Thoracic aorta (tissue), 2 donors: Measurements from ENCODE around the gene PABPC1L. TPM values are rescaled to one million over a fixed set of nuclear protein-coding genes. Genes with fewer than 3 reads are reported as not detected.
A peak's percentile ranks its signal among the peaks of the same experiment; 100 is the strongest.

Experiments used
- ATAC-seq: fragments of 150-250 bp; one replicate; pipeline ENCODE4 v1.8.0; 2017; ENCODE audit warnings: low read depth; ENCODE audit not compliant: insufficient number of reproducible peaks, low FRiP score
- DNase-seq: peaks from one replicate; pipeline ENCODE4 v3.0.0-alpha.2; 2020; ENCODE audit warnings: low spot score
- H3K27ac ChIP-seq, 2 donors: fragments of 200-600 bp; sonication (generic); 1 replicate in 1 of 2; 2 replicates in 1 of 2; pipeline ENCODE4 v1.5.1; 2016; ENCODE audit warnings: mild to moderate bottlenecking in 2 of 2, moderate library complexity in 2 of 2
- H3K27me3 ChIP-seq: fragments of 200-600 bp; sonication (generic); replicated peaks from 2 replicates; pipeline ENCODE4 v1.6.0; 2016; ENCODE audit warnings: mild to moderate bottlenecking; ENCODE audit not compliant: insufficient read depth
- H3K36me3 ChIP-seq: fragments of 200-600 bp; sonication (generic); one replicate; pipeline ENCODE4 v1.5.1; 2016
- H3K4me1 ChIP-seq, 2 donors: fragments of 200-600 bp; sonication (generic); 1 replicate in 1 of 2; 2 replicates in 1 of 2; pipeline versions ENCODE4 v1.5.1 to v1.6.0; 2016; ENCODE audit warnings: low read depth in 2 of 2, mild to moderate bottlenecking in 1 of 2; ENCODE audit not compliant: control insufficient read depth in 1 of 2
- H3K4me3 ChIP-seq: fragments of 200-600 bp; sonication (generic); 2 replicates; pipeline ENCODE4 v1.5.1; 2016; ENCODE audit warnings: mild to moderate bottlenecking
- H3K9me3 ChIP-seq: fragments of 200-600 bp; sonication (generic); 2 replicates; pipeline ENCODE4 v1.5.1; 2016
- total RNA-seq, 2 donors: library from RNA; depleted of rRNA; stranded (reverse); fragments of >200 nt; gene quantifications; one replicate each; pipeline versions ENCODE4 v1.1.0 to v1.2.3, GENCODE V29; 2016
- TF ChIP-seq, protein P1 (sequence below): fragments of 200-600 bp; sonication (generic); IDR thresholded peaks from one replicate; pipeline ENCODE4 v1.5.1; 2019; ENCODE audit warnings: antibody characterized with exemption

The PABPC1L gene
- total RNA-seq, 2 donors from 2014 or later: 29.5 to 33.2 TPM

GRCh38 chr20:44888226-44889103 is 21.4 kb upstream of the PABPC1L start:
- no peak for ATAC-seq
- Histone ChIP-seq H3K4me3 (peak overlapping the region; percentile 95), H3K4me1 (peaks cover 35 to 65% of the 10 kb centered on the region in 2 donors), H3K27ac (no peak overlapping the region), H3K27me3 (no peaks in the 10 kb centered on the region), H3K36me3 (no peaks in the 10 kb centered on the region), H3K9me3 (no peaks in the 10 kb centered on the region)
- DNase-seq: no peak
- TF ChIP-seq, protein P1, sequence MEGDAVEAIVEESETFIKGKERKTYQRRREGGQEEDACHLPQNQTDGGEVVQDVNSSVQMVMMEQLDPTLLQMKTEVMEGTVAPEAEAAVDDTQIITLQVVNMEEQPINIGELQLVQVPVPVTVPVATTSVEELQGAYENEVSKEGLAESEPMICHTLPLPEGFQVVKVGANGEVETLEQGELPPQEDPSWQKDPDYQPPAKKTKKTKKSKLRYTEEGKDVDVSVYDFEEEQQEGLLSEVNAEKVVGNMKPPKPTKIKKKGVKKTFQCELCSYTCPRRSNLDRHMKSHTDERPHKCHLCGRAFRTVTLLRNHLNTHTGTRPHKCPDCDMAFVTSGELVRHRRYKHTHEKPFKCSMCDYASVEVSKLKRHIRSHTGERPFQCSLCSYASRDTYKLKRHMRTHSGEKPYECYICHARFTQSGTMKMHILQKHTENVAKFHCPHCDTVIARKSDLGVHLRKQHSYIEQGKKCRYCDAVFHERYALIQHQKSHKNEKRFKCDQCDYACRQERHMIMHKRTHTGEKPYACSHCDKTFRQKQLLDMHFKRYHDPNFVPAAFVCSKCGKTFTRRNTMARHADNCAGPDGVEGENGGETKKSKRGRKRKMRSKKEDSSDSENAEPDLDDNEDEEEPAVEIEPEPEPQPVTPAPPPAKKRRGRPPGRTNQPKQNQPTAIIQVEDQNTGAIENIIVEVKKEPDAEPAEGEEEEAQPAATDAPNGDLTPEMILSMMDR: peak; percentile 22

GRCh38 chr20:44891826-44892225 is 18.0 kb upstream of the PABPC1L start:
- Histone ChIP-seq H3K36me3 (no peaks in the 10 kb centered on the region), H3K4me3 (no peak overlapping the region), H3K27ac (no peak overlapping the region), H3K9me3 (no peaks in the 10 kb centered on the region), H3K4me1 (peaks cover 53 to 81% of the 10 kb centered on the region in 2 donors), H3K27me3 (no peaks in the 10 kb centered on the region)
- TF ChIP-seq, protein P1: no peak
- DNase-seq: no peak
- ATAC-seq: no peak

- DNase-seq (no peak), ATAC-seq (no peak)
- Histone ChIP-seq H3K27ac (no peak overlapping the region), H3K27me3 (no peaks in the 10 kb centered on the region), H3K9me3 (no peaks in the 10 kb centered on the region), H3K36me3 (no peaks in the 10 kb centered on the region), H3K4me1 (peaks cover 39 to 70% of the 10 kb centered on the region in 2 donors), H3K4me3 (no peak overlapping the region)
- TF ChIP-seq, protein P1: no peak
These were observed 14.9 kb upstream of the PABPC1L start for GRCh38 chr20:44894959-44895358.

DNA sequence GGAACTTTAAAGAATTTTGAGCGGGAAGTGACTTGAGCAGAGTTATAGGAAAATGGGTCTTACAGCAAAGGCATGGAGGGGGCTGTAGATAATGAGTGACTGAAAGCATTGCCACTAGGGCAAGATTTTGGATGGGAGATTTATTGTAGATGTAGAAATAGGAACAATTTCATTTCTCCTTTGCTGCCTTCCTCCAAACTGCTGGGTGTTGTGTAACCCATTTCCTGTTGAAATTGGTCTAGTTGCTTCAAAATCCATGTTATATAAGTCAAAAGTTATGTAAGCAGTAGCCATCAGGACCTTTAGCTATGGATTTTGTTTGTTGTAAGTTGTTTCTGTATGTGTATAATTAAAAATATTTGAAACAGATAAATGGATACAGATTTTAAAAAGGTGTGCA is 13.3 kb upstream of the PABPC1L start:
- Histone ChIP-seq H3K4me3 (peak overlapping the region; percentile 2), H3K27ac (peak overlapping the region; percentile 5 to 13), H3K27me3 (no peaks in the 10 kb centered on the region), H3K9me3 (no peaks in the 10 kb centered on the region), H3K4me1 (peaks cover 41 to 60% of the 10 kb centered on the region in 2 donors), H3K36me3 (peaks cover 3% of the 10 kb centered on the region)
- ATAC-seq (no peak), DNase-seq (no peak)
- TF ChIP-seq, protein P1: no peak

DNA sequence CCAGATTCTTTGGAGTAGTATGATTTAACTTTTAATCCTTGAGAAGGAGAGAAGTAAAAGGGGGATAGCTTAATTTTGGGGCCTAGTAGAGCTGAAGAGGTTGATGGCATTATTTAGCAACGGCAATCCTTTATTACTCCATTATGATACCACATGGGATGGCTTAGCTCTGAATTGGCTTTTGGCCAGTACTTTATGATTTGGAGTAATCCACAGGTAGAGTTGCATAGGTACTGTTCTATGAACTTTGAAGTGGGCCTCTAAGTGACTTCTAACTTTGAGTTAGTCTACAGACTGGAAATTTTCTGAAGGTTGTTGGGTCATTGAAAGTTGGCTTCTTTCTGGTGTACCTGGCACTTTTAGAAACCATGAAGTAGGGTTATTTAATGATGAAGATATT is 12.7 kb upstream of the PABPC1L start:
- Histone ChIP-seq H3K4me1 (peaks cover 39 to 58% of the 10 kb centered on the region in 2 donors), H3K27me3 (no peaks in the 10 kb centered on the region), H3K4me3 (peak overlapping the region; percentile 2), H3K27ac (peak overlapping the region; percentile 5 to 13), H3K9me3 (no peaks in the 10 kb centered on the region), H3K36me3 (peaks cover 7% of the 10 kb centered on the region)
- TF ChIP-seq, protein P1: no peak
- DNase-seq: no peak
- no peak for ATAC-seq
